RWPE2 (cell line): ENCODE measurements around the gene FBXL14.

Experiments used
- ATAC-seq: fragments of 200-7000 bp; cut with Tn5 transposase; 3 replicates; pipeline ENCODE4 v1.9.1; 2021; ENCODE audit warnings: low read depth
- DNase-seq: peaks from one replicate; pipeline ENCODE4 v3.0.0-alpha.2; 2020; ENCODE audit warnings: low spot score
- H3K27ac ChIP-seq: fragments of 450-650 bp; 2 replicates; pipeline ENCODE4 v1.5.1; 2017; ENCODE audit warnings: mild to moderate bottlenecking; ENCODE audit not compliant: poor library complexity, severe bottlenecking
- H3K27me3 ChIP-seq: fragments of 250-450 bp; sonication (Bioruptor Pico); 2 replicates; pipeline ENCODE4 v1.5.1; 2021; ENCODE audit warnings: mild to moderate bottlenecking, moderate library complexity; ENCODE audit not compliant: insufficient read depth, poor library complexity, severe bottlenecking
- H3K36me3 ChIP-seq: fragments of 250-450 bp; sonication (Bioruptor Pico); 2 replicates; pipeline ENCODE4 v1.5.1; 2020; ENCODE audit warnings: low read depth, mild to moderate bottlenecking, moderate library complexity
- H3K4me1 ChIP-seq: fragments of 250-450 bp; sonication (Bioruptor Pico); 2 replicates; pipeline ENCODE4 v1.5.1; 2021; ENCODE audit warnings: mild to moderate bottlenecking, moderate library complexity; ENCODE audit not compliant: insufficient read depth, poor library complexity, severe bottlenecking
- H3K4me3 ChIP-seq: fragments of 250-450 bp; sonication (Bioruptor Pico); 2 replicates; pipeline ENCODE4 v1.5.1; 2021; ENCODE audit warnings: mild to moderate bottlenecking, moderate library complexity; ENCODE audit not compliant: severe bottlenecking
- H3K9me3 ChIP-seq: fragments of 250-450 bp; sonication (Bioruptor Pico); 2 replicates; pipeline ENCODE4 v1.5.1; 2021; ENCODE audit warnings: mild to moderate bottlenecking, moderate library complexity; ENCODE audit not compliant: severe bottlenecking
- TF ChIP-seq, protein P1 (sequence below): fragments of 450-650 bp; IDR thresholded peaks from one replicate; pipeline ENCODE4 v1.5.1; 2017; ENCODE audit warnings: mild to moderate bottlenecking, moderate library complexity; ENCODE audit not compliant: poor library complexity, severe bottlenecking

Gene FBXL14

DNA sequence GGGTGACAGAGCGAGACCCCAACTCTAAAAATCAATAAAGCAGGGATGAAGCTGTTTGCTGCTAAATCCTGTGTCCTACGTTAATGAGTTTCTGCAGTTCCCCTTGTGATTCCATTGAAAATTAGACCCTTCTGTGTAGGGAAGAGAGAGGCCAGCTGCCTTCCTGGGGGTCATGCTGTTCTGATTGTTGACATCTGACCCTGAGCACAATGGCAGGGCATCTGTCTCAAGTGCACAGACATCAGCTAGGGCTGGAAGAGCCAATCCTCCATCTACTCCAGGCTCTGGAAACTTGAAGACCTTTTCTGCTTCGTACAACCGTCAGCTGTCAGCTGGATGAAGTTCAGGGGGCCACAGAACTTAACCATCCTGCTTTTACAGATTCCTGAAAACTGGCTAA, 10.1 kb downstream of the FBXL14 start:
- Histone ChIP-seq H3K9me3 (no peaks in the 10 kb centered on the region), H3K36me3 (no peaks in the 10 kb centered on the region; the same call in 1 of the 2 replicates), H3K4me3 (no peak overlapping the region), H3K4me1 (peaks cover 9% of the 10 kb centered on the region), H3K27ac (no peak overlapping the region), H3K27me3 (no peaks in the 10 kb centered on the region)
- ATAC-seq (no peak), DNase-seq (no peak)
- TF ChIP-seq, protein P1, sequence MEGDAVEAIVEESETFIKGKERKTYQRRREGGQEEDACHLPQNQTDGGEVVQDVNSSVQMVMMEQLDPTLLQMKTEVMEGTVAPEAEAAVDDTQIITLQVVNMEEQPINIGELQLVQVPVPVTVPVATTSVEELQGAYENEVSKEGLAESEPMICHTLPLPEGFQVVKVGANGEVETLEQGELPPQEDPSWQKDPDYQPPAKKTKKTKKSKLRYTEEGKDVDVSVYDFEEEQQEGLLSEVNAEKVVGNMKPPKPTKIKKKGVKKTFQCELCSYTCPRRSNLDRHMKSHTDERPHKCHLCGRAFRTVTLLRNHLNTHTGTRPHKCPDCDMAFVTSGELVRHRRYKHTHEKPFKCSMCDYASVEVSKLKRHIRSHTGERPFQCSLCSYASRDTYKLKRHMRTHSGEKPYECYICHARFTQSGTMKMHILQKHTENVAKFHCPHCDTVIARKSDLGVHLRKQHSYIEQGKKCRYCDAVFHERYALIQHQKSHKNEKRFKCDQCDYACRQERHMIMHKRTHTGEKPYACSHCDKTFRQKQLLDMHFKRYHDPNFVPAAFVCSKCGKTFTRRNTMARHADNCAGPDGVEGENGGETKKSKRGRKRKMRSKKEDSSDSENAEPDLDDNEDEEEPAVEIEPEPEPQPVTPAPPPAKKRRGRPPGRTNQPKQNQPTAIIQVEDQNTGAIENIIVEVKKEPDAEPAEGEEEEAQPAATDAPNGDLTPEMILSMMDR: no peak

DNA sequence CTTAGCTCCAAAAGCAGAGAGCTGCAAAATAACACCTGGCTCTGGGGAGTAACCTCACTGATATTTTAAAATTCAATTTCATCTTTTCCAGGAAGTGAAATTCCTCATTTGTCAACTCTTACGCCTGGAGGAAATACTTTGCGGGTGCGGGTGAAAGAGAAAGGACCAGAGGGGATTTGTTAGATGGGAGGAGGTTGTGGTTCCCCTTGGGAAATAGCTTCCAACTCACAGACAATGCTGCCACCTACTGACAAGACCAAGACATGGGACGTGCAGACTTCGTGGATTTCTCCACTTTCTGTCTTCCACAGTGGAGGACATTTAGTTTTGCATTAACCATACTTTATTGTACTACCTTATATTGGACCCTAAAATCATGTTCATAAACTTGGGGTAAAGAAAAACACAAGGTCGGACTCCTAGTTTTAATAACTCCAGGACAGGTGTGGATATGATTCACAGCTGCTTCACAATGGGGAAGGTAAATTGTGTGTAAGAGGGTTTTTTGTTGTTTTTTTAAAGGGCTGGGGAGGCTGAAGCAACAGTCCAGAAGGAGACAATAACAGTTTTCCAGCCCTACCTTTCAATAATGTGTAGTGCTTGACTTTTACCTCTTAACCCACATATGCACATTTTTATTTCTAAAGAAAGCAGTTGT, 10.8 kb downstream of the FBXL14 start:
- H3K4me3 ChIP-seq: no peak overlapping the region
- ATAC-seq: peak; percentile 83
- H3K9me3 ChIP-seq: no peaks in the 10 kb centered on the region
- no peak overlapping the region for H3K27ac ChIP-seq
- TF ChIP-seq, protein P1: peak; percentile 97
- no peaks in the 10 kb centered on the region; the same call in 1 of the 2 replicates for H3K36me3 ChIP-seq
- H3K4me1 ChIP-seq: peaks cover 9% of the 10 kb centered on the region
- DNase-seq: no peak
- H3K27me3 ChIP-seq: no peaks in the 10 kb centered on the region

DNA sequence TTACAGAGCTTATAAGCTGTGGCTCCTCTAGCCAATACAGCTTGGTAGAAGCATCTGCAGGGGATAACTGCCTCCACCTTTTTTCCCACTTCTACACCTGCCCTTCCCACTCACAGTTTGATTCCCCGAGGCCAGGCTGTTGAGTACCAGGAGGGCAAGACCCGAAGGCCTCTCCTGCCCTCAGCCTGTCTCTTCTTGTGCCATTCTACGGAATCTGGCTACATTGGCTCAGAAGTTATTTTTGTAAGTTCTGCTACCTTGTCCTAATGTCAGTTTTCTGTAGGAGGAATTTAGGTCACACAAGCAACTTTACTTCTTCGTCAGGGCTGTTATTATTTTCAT, 11.7 kb downstream of the FBXL14 start:
- Histone ChIP-seq H3K4me1 (peaks cover 5% of the 10 kb centered on the region), H3K4me3 (no peak overlapping the region), H3K9me3 (no peaks in the 10 kb centered on the region), H3K36me3 (no peaks in the 10 kb centered on the region; the same call in 1 of the 2 replicates), H3K27me3 (no peaks in the 10 kb centered on the region), H3K27ac (no peak overlapping the region)
- TF ChIP-seq, protein P1: no peak
- DNase-seq (no peak), ATAC-seq (no peak)

DNA sequence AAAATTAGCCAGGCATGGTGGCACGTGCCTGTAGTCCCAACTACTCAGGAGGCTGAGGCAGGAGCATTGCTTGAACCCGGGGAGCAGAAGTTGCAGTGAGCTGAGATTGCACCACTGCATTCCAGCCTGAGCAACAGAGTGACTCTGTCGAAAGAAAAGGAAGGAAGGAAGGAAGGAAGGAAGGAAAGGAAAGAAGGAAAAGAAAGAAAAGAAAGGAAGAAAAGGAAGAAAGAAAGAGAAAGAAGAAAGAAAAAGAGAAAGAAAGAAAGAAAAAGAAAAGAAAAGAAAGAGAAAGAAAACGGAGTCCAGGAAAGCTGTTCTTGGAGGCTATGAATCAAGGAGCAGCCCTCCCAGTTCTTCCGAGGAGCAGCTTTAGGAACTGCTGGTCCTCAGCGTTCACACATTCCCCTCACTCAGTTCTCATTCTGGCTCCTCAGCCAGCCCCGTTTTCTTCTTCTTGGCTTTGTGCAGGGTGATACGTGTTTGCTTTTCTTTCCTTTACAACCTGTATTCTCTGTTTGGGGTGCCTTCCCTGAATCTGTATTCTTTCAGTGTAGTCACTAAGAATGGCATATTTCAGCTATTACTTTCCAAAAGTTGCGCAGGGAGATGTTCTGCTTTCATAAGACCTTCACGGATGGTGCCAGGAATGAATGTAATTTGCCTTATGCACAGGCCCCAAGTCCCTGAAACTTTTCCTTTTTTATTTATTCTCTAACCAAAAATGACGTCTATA, 12.2 kb downstream of the FBXL14 start:
- TF ChIP-seq, protein P1: no peak

DNA sequence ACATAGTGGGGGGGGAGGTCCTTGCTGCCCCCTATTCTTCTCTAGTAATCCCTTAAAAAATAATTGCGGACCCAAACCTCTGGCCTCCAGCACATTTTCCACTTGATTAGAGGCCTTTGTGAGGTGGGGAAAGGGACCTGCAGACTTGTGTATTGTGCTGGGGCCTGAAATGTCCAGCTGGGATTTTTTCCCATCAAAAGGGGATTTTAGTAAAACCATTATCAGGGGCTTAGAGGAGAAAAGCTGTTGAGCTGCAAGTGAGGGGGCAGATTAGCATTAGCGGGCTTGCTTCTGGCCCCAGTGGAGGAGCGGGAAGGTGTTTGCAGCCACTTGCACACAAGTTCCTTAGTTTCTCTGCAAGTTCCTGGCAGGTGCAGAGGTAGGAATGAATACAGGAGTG, 13.9 kb downstream of the FBXL14 start:
- Histone ChIP-seq H3K4me1 (peaks cover 5% of the 10 kb centered on the region), H3K27me3 (no peaks in the 10 kb centered on the region), H3K4me3 (no peak overlapping the region), H3K27ac (no peak overlapping the region), H3K36me3 (no peaks in the 10 kb centered on the region), H3K9me3 (no peaks in the 10 kb centered on the region)
- DNase-seq (no peak), ATAC-seq (no peak)
- TF ChIP-seq, protein P1: no peak

More for the DNA sequence above, 12.2 kb downstream of the FBXL14 start:
- Histone ChIP-seq H3K9me3 (no peaks in the 10 kb centered on the region), H3K4me3 (no peak overlapping the region), H3K27me3 (no peaks in the 10 kb centered on the region), H3K4me1 (peaks cover 5% of the 10 kb centered on the region), H3K27ac (no peak overlapping the region), H3K36me3 (no peaks in the 10 kb centered on the region; the same call in 1 of the 2 replicates)
- no peak for ATAC-seq
- no peak for DNase-seq
